Measurements from ENCODE around the gene NTSR1.
A peak's percentile ranks its signal among the peaks of the same experiment; 100 is the strongest.
"Not testable (repeated sequence)": the region's sequence is repeated elsewhere in the genome, so short reads cannot be mapped to it uniquely, and the experiment has no call there.

The NTSR1 gene

DNA sequence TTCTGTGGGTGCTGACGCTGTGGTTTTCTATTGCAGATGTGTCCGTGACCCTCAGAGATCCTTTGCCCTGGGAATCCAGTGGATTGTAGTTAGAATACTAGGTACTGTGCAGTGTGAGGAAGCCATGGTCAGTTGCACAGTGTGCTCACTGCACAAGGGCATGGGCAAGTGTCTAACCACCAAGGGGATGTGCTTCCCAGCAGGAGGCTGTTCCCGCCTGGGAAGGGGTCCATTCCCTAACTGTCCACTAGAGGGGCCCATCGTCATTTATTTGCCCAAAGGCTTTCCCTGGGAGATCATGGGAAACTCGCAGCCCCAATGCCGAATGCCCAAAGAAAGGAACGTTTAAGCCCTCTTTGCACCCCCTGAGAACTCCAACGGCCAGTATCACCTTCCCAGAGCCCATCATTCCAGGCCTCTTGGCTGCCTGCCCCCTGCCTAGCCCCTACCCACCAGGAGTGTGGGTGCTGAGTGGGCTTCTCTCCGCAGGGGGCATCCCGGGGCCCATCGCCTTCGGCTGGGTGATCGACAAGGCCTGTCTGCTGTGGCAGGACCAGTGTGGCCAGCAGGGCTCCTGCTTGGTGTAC, 40.1 kb upstream of the NTSR1 start:
- H3K27me3 Mint-ChIP-seq: no peaks in the 10 kb centered on the region
- H3K27ac Mint-ChIP-seq: no peak overlapping the region
- no peak overlapping the region for H3K4me3 Mint-ChIP-seq
- peaks cover 29% of the 10 kb centered on the region for H3K4me1 Mint-ChIP-seq
- DNase-seq (no peak), ATAC-seq (no peak)
- no peaks in the 10 kb centered on the region for H3K9me3 Mint-ChIP-seq

DNA sequence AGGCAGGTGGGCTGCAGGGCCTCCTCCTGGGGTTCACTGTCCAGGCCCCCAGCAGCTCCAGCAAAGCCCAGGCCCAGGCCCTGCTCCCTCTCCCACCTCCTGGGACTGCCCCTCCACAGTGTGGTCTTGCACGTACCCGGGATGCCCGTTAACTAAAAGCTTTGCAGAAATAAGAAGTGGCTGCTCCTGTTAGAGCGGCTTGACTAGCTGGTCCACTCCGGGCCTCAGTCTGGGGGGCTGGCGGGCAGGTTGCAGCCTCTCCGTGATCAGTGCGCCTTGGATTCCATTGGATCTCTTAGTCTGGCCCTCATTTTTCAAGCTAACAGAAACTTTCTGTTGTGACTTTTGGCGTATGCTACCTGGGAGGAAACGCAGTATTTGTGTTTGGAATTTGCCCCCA, 39.4 kb upstream of the NTSR1 start:
- Mint-ChIP-seq H3K4me3 (no peak overlapping the region), H3K27me3 (no peaks in the 10 kb centered on the region), H3K4me1 (peaks cover 29% of the 10 kb centered on the region), H3K27ac (no peak overlapping the region), H3K9me3 (no peaks in the 10 kb centered on the region)
- no peak for DNase-seq
- ATAC-seq: no peak

DNA sequence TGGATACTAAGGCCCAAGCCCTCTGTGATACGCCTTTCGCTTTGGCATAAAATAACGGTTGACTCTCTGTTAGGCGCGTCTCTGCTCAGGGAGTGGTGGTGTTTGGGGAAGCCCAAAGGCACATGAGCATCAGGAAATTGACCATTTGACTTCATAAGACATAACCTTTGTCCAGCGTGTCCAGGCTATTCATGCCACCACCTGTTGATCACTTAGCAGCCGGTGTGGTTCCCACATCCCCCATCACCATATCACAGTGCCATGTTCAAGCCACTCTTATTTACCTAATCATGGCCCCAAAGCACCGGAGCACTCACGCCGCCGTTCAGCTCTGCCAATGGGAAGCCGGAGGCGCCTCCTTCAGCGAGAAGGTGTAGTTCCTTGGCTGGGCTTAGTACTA, 38.5 kb upstream of the NTSR1 start:
- peak overlapping the region in 1 of 2 donors; percentile 6 for H3K27ac Mint-ChIP-seq
- peaks cover 29% of the 10 kb centered on the region for H3K4me1 Mint-ChIP-seq
- no peaks in the 10 kb centered on the region for H3K9me3 Mint-ChIP-seq
- ATAC-seq: no peak
- no peak for DNase-seq
- no peak overlapping the region for H3K4me3 Mint-ChIP-seq
- H3K27me3 Mint-ChIP-seq: no peaks in the 10 kb centered on the region

DNA sequence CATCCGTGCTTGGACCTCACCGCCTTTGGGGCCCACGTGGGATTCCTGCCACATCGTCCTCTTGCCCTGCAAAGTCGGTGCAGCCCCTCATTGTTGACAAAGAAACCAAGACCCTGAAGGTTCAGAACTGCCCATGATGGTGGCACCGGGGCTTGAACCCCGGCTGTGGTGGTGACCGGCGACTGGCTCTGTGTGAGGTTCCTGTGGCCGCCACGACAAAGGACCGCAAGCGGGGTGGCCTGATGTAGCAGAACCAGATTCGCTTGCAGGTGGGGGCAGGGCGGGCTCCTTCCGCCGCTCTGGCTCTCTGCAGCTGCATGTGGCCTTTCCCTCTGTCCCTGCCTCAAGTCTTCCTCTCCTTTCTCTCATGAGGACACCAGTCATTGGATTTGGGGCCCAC, 37.6 kb upstream of the NTSR1 start:
- peaks cover 29% of the 10 kb centered on the region for H3K4me1 Mint-ChIP-seq
- H3K4me3 Mint-ChIP-seq: no peak overlapping the region
- no peaks in the 10 kb centered on the region for H3K27me3 Mint-ChIP-seq
- no peaks in the 10 kb centered on the region for H3K9me3 Mint-ChIP-seq
- ATAC-seq (no peak), DNase-seq (no peak)
- no peak overlapping the region for H3K27ac Mint-ChIP-seq

DNA sequence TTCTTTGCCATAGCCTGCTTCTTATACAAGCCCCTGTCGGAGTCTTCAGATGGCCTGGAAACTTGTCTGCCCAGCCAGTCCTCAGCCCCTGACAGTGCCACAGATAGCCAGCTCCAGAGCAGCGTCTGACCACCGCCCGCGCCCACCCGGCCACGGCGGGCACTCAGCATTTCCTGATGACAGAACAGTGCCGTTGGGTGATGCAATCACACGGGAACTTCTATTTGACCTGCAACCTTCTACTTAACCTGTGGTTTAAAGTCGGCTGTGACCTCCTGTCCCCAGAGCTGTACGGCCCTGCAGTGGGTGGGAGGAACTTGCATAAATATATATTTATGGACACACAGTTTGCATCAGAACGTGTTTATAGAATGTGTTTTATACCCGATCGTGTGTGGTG, 36.9 kb upstream of the NTSR1 start:
- peaks cover 29% of the 10 kb centered on the region for H3K4me1 Mint-ChIP-seq
- H3K27me3 Mint-ChIP-seq: no peaks in the 10 kb centered on the region
- ATAC-seq (no peak), DNase-seq (no peak)
- H3K4me3 Mint-ChIP-seq: no peak overlapping the region
- H3K27ac Mint-ChIP-seq: no peak overlapping the region
- no peaks in the 10 kb centered on the region for H3K9me3 Mint-ChIP-seq

DNA sequence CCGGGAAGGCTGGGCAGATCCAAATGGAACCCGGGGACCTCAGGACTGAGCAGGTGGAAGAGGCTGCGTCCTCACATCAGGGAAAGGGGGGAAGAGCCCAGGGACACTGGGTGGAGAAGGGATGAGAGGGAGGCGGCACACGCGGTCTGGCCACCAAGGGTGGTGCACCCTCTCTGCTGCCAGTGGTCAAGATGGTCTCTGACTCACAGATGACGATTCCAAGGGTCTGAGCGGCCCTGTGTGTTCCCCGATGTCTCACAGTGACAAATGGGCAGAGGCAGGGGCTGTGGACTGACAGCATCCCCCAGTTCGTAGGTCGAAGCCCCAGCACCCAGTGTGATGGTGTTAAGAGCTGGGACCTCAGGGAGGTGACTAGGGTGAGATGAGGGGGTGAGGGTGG, 34.3 kb upstream of the NTSR1 start:
- Mint-ChIP-seq H3K27me3 (no peaks in the 10 kb centered on the region), H3K9me3 (no peaks in the 10 kb centered on the region), H3K4me3 (no peak overlapping the region), H3K4me1 (peaks cover 21% of the 10 kb centered on the region), H3K27ac (peak overlapping the region in 1 of 2 donors; percentile 85)
- ATAC-seq (no peak), DNase-seq (no peak)

DNA sequence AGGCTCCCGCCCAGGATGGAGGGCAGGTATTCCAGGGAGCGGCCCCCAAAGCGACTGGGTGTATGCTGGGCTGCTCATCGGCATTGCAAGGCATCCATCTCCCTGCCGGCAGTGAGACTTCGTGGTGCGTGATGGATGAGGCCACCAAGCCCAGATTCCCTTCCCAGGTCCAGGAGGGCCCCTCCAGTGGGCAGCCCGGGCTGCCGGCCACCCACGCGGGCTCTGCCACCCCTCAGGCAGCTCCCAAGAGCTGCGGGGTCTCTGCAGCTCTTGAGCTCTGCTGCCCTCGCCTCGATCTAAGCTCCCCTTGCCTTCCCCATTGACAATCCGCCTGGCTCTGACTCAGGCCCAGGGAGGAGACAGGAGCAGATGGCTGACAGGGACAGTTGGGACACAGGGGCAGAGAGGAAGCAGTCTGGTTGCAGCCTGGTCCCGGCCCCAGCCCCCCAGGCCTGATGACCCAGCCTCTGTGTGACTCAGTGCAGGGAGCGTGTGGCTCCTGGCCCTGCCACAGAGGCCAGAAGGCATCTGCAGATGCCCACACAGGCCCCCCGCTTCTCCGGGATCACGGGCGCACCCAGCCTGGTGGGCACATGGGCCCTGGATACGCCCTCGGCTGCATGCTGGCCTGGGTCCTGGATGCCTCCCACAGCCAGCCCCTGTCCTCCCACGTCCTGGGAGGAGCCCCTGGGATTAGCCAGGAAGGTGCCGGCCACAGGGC, 33.3 kb upstream of the NTSR1 start:
- Mint-ChIP-seq H3K9me3 (no peaks in the 10 kb centered on the region), H3K4me1 (peaks cover 11% of the 10 kb centered on the region), H3K4me3 (no peak overlapping the region), H3K27me3 (no peaks in the 10 kb centered on the region), H3K27ac (no peak overlapping the region)
- DNase-seq (no peak), ATAC-seq (no peak)

DNA sequence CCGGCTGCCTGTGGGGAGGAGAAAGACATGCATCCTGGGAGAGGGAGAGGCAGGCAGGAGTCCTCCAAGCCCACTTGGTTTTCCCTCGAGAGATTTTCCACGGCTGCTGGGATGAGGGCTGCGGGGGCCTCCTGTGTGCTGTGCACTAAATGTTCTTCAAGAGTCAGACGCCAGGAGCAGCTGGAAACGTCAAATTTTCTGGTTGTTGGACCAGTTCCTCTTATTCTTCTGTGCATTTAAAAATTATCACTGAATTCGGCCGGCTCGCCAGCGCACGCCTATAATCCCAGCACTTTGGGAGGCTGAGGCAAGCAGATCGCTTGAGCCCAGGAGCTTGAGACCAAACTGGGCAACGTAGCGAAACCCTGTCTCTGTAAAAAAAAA, 32.8 kb upstream of the NTSR1 start:
- H3K27me3 Mint-ChIP-seq: no peaks in the 10 kb centered on the region
- ATAC-seq: no peak

DNA sequence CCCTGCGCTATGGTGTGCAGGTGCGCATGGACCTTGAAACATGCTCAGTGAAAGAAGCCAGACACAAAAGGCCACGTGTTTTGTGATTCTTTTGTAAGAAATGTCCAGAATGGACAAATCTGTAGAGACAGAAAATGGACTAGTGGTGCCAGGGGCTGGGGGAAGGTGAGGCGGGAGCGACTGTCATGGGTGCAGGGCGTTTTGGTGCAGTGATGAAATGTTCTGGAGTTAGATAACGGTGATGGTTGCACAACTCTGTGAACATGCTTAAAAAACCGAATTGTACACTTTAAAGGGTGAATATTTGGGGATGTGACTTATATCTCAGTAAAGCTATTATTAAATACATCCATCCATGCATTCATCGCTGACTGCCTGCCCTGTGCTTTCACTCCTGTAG, 31.7 kb upstream of the NTSR1 start:
- peaks cover 8% of the 10 kb centered on the region for H3K4me1 Mint-ChIP-seq
- H3K4me3 Mint-ChIP-seq: no peak overlapping the region
- H3K27me3 Mint-ChIP-seq: no peaks in the 10 kb centered on the region
- DNase-seq (no peak), ATAC-seq (no peak)
- no peaks in the 10 kb centered on the region for H3K9me3 Mint-ChIP-seq
- H3K27ac Mint-ChIP-seq: no peak overlapping the region

More for the DNA sequence above, 32.8 kb upstream of the NTSR1 start:
- Mint-ChIP-seq H3K4me3 (no peak overlapping the region), H3K9me3 (no peaks in the 10 kb centered on the region), H3K4me1 (peaks cover 8% of the 10 kb centered on the region), H3K27ac (peak overlapping the region in 1 of 2 donors; percentile 10)
- DNase-seq: no peak

DNA sequence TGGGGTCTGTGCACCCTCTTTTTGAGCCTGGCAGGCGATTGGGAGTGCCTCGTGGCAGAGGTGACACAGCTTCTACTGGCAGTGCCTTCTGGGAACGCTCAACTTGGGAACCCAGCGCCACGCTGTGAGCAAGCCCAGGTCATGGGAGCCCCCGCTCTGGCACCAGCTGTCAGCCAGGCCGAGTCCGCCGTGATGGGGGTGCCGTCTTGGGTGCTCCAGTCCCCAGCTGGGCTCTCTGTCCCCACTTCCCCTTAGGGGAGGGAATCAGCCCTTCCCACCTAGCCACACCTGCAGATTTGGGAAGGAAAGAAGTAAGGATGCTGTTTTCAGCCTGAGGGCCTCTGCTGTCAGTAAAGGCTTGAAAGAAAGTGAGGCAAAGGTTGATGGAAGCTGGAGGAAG, 31.0 kb upstream of the NTSR1 start:
- Mint-ChIP-seq H3K4me3 (no peak overlapping the region), H3K9me3 (no peaks in the 10 kb centered on the region), H3K27me3 (no peaks in the 10 kb centered on the region), H3K27ac (no peak overlapping the region), H3K4me1 (peaks cover 8% of the 10 kb centered on the region)
- DNase-seq (no peak), ATAC-seq (no peak)

DNA sequence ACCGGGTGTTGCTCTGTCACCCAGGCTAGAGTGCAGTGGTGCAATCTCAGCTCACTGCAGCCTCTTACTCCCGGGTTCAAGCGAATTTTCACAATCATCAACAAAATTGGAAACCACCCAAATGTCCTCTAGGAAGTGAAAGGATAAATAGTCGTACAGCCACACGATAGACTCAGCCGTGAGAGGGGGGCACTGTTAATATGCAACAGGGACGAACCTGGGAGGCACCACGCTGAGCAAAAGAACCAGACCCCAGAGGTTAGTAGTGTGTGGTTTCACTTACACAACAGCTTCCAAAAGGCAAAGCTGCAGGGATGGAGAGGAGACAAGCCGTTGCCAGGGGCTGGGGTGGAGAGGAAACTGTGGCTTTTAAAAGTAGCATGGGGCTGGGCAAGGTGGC, 30.1 kb upstream of the NTSR1 start:
- no peak overlapping the region for H3K4me3 Mint-ChIP-seq
- no peak overlapping the region for H3K27ac Mint-ChIP-seq
- H3K27me3 Mint-ChIP-seq: no peaks in the 10 kb centered on the region
- H3K9me3 Mint-ChIP-seq: no peaks in the 10 kb centered on the region
- no peak for DNase-seq
- no peak for ATAC-seq
- peaks cover 8% of the 10 kb centered on the region for H3K4me1 Mint-ChIP-seq

DNA sequence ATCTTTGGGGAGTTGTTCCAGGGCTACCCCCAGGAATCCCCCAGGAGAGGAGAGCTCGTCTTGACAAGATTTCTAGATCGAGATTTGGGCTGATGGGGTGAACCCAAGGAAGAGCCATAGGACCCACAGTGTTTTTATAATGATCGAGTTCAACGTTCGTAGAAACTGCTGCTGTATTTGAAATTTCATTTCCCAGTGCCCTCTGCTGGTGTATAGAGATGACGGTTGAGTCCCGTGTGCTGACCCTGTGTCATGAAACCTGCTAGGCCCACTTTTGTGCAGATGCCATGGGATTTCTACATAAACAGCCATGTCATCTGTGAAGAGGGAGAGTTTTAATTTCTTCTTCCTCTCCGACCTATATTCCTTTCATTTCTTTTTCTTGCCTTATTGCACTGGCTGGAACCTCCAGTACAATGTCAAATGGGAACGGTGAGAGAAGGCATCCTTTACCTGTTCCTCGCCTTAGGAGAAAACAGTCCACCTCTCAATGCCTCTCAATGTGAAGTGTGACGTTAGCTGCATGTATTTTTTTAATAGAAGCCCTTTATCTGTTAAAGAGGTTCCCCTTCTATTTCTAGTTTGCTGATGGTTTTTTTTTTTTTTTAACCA, 28.6 kb upstream of the NTSR1 start:
- H3K4me1 Mint-ChIP-seq: peaks cover 8% of the 10 kb centered on the region
- DNase-seq (no peak), ATAC-seq (no peak)
- no peaks in the 10 kb centered on the region for H3K9me3 Mint-ChIP-seq
- no peak overlapping the region for H3K27ac Mint-ChIP-seq
- H3K27me3 Mint-ChIP-seq: peaks cover 6% of the 10 kb centered on the region
- H3K4me3 Mint-ChIP-seq: no peak overlapping the region

DNA sequence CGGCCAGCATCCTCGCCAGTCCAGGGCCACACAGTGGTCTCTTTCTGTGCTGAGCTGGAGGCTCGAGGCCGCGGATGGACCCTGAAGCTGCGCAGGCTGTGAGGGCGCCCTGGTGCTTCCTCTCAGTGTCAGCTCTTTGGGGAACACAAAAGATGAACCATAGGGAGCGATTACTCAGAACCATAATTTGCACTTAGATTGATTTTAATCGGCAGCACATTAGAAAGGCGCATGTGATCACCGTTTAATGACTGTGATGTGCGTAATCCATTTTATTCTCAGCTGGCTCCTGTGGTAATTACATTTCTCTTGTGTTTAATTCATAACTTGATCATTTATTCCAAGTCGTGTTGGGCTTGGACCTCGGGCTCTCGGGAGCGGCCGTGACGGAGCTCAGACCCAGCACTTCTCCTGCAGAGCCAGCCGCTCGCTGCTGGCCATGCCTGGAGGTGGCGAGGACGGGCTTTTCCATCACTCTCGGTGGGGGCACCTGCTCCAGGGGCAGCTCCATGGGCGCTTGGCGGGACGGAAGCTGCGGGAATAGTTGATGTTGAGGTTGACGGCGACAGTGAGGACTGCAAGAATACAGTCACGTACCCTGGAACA, 25.6 kb upstream of the NTSR1 start:
- Mint-ChIP-seq H3K27me3 (peaks cover 29% of the 10 kb centered on the region), H3K9me3 (no peaks in the 10 kb centered on the region), H3K4me1 (peaks cover 24% of the 10 kb centered on the region), H3K4me3 (no peak overlapping the region), H3K27ac (no peak overlapping the region)
- ATAC-seq (no peak), DNase-seq (no peak)

DNA sequence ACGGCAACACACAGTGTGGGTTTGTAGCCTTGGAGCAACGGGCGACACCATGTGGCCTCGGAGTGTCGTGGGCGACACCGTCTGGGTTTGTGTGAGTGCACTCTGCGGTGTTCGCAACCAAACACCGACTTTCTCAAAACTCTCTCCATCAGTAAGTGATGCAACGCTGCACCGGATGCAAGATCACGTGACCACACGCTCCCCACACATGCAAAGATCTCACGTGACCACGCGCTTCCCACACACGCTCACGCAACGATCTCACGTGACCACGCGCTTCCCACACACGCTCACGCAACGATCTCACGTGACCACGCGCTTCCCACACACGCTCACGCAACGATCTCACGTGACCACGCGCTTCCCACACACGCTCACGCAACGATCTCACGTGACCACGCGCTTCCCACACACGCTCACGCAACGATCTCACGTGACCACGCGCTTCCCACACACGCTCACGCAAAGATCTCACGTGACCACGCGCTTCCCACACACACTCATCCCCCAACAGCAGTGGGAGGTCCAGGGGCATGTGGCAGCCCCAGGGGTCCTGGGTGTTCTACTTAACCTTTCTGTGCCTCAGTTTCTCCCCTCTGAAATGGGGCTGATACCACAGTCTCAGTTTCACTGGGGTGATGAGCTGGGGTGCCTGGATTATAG, 24.8 kb upstream of the NTSR1 start:
- not testable (repeated sequence) for ATAC-seq, H3K4me3 Mint-ChIP-seq, DNase-seq, H3K27ac Mint-ChIP-seq, H3K9me3 Mint-ChIP-seq
- peaks cover 29% of the 10 kb centered on the region for H3K27me3 Mint-ChIP-seq
- peaks cover 18% of the 10 kb centered on the region for H3K4me1 Mint-ChIP-seq

DNA sequence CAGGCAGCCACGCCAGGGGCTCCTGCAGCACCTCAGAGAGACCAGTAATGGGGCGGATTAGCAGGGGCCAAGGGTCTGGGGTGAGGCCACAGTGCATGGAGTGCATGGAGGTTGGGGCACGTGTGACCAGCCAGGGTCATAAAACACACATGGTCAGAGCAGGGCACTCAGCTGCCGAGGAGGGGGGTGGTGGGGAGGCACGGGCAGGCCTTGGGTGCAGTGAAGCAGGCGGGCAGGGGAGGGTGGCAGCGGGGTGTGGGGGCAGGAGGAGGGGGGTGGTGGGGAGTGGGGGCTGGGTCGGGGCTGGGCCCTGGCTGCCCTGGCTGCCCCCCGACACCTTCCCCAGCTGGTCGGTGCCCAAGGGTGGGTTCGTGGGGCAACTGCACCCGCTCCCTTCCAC, 23.7 kb upstream of the NTSR1 start:
- H3K27ac Mint-ChIP-seq: no peak overlapping the region
- DNase-seq: no peak

More for the DNA sequence above, 23.7 kb upstream of the NTSR1 start:
- Mint-ChIP-seq H3K27me3 (peaks cover 29% of the 10 kb centered on the region), H3K4me3 (no peak overlapping the region), H3K9me3 (no peaks in the 10 kb centered on the region), H3K4me1 (peaks cover 16% of the 10 kb centered on the region)
- ATAC-seq: no peak
